Measurements from ENCODE around the gene CHKB.

GRCh38 chr22:50603511-50604255 is 21.0 kb upstream of the CHKB start:
- TF ChIP-seq EP300 (IDR thresholded peaks at IDR 0.05) (no peak), CTCF (IDR thresholded peaks at IDR 0.05) (no peak), POLR2A (IDR thresholded peaks at IDR 0.05; ENCODE audit: low read depth) (no peak), POLR2AphosphoS5 (IDR thresholded peaks at IDR 0.05) (no peak)

All from esophagus muscularis mucosa (tissue), 4 donors.